ENCODE results near the gene PILRA. TPM values are rescaled to one million over a fixed set of nuclear protein-coding genes. Genes with fewer than 3 reads are reported as not detected.

Gene PILRA
- total and polyA plus RNA-seq, 10 of the 15 experiments (the other 5 are each of a cell fraction or from before 2014, with no cell fraction given): 6.6 to 43.3 (median 11.5) TPM

- TF ChIP-seq, protein P1, sequence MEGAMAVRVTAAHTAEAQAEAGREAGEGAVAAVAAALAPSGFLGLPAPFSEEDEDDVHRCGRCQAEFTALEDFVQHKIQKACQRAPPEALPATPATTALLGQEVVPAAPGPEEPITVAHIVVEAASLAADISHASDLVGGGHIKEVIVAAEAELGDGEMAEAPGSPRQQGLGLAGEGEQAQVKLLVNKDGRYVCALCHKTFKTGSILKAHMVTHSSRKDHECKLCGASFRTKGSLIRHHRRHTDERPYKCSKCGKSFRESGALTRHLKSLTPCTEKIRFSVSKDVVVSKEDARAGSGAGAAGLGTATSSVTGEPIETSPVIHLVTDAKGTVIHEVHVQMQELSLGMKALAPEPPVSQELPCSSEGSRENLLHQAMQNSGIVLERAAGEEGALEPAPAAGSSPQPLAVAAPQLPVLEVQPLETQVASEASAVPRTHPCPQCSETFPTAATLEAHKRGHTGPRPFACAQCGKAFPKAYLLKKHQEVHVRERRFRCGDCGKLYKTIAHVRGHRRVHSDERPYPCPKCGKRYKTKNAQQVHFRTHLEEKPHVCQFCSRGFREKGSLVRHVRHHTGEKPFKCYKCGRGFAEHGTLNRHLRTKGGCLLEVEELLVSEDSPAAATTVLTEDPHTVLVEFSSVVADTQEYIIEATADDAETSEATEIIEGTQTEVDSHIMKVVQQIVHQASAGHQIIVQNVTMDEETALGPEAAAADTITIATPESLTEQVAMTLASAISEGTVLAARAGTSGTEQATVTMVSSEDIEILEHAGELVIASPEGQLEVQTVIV (IDR thresholded peaks at IDR 0.05; ENCODE audit: borderline replicate concordance, partially characterized antibody): no peak
- TF ChIP-seq ZNF384 (IDR thresholded peaks at IDR 0.05; ENCODE audit: borderline replicate concordance, low read depth, low read length) (no peak), E2F4 (IDR thresholded peaks at IDR 0.05; ENCODE audit: low read depth, low read length) (0 out of 2 replicates have a peak, but pooled peaks have one; percentile 58), SMAD5 (IDR thresholded peaks at IDR 0.05; ENCODE audit: low read depth) (peak; percentile 87), STAT3 (IDR thresholded peaks at IDR 0.05; ENCODE audit: low read depth, low read length) (no peak), IKZF1 (conservative IDR thresholded peaks at IDR 0.05) (no peak), BCLAF1 (IDR thresholded peaks at IDR 0.05) (no peak; the same call in 1 of the 2 replicates), LARP7 (IDR thresholded peaks at IDR 0.05) (no peak; the same call in 1 of the 2 replicates), KLF5 (IDR thresholded peaks at IDR 0.05; ENCODE audit: partially characterized antibody) (no peak), MTA2 (IDR thresholded peaks at IDR 0.05; ENCODE audit: low read depth) (peak; percentile 48; the same call in 1 of the 2 replicates), RAD21 (IDR thresholded peaks at IDR 0.05; ENCODE audit: insufficient read depth, low read depth, low read length) (no peak), NRF1 (conservative IDR thresholded peaks at IDR 0.05; ENCODE audit: low read depth, low read length) (peak; percentile 84), IRF4 (IDR thresholded peaks at IDR 0.05; ENCODE audit: low read depth, low read length) (no peak; the same call in 1 of the 2 replicates)
- TF ChIP-seq, protein P2, sequence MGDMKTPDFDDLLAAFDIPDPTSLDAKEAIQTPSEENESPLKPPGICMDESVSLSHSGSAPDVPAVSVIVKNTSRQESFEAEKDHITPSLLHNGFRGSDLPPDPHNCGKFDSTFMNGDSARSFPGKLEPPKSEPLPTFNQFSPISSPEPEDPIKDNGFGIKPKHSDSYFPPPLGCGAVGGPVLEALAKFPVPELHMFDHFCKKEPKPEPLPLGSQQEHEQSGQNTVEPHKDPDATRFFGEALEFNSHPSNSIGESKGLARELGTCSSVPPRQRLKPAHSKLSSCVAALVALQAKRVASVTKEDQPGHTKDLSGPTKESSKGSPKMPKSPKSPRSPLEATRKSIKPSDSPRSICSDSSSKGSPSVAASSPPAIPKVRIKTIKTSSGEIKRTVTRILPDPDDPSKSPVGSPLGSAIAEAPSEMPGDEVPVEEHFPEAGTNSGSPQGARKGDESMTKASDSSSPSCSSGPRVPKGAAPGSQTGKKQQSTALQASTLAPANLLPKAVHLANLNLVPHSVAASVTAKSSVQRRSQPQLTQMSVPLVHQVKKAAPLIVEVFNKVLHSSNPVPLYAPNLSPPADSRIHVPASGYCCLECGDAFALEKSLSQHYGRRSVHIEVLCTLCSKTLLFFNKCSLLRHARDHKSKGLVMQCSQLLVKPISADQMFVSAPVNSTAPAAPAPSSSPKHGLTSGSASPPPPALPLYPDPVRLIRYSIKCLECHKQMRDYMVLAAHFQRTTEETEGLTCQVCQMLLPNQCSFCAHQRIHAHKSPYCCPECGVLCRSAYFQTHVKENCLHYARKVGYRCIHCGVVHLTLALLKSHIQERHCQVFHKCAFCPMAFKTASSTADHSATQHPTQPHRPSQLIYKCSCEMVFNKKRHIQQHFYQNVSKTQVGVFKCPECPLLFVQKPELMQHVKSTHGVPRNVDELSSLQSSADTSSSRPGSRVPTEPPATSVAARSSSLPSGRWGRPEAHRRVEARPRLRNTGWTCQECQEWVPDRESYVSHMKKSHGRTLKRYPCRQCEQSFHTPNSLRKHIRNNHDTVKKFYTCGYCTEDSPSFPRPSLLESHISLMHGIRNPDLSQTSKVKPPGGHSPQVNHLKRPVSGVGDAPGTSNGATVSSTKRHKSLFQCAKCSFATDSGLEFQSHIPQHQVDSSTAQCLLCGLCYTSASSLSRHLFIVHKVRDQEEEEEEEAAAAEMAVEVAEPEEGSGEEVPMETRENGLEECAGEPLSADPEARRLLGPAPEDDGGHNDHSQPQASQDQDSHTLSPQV (IDR thresholded peaks at IDR 0.05): peak; percentile 49; the same call in 1 of the 2 replicates
- TF ChIP-seq, protein P3, sequence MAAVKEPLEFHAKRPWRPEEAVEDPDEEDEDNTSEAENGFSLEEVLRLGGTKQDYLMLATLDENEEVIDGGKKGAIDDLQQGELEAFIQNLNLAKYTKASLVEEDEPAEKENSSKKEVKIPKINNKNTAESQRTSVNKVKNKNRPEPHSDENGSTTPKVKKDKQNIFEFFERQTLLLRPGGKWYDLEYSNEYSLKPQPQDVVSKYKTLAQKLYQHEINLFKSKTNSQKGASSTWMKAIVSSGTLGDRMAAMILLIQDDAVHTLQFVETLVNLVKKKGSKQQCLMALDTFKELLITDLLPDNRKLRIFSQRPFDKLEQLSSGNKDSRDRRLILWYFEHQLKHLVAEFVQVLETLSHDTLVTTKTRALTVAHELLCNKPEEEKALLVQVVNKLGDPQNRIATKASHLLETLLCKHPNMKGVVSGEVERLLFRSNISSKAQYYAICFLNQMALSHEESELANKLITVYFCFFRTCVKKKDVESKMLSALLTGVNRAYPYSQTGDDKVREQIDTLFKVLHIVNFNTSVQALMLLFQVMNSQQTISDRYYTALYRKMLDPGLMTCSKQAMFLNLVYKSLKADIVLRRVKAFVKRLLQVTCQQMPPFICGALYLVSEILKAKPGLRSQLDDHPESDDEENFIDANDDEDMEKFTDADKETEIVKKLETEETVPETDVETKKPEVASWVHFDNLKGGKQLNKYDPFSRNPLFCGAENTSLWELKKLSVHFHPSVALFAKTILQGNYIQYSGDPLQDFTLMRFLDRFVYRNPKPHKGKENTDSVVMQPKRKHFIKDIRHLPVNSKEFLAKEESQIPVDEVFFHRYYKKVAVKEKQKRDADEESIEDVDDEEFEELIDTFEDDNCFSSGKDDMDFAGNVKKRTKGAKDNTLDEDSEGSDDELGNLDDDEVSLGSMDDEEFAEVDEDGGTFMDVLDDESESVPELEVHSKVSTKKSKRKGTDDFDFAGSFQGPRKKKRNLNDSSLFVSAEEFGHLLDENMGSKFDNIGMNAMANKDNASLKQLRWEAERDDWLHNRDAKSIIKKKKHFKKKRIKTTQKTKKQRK (IDR thresholded peaks at IDR 0.05; ENCODE audit: low read depth, low read length): no peak
Observed at GRCh38 chr7:100428967-100429636, 55.8 kb downstream of the PILRA start (continued).
